Ecto neural progenitor cell (in vitro differentiated cells): ENCODE measurements around the gene ARL13B.
"Not testable (repeated sequence)": the region's sequence is repeated elsewhere in the genome, so short reads cannot be mapped to it uniquely, and the experiment has no call there.

Source experiments
- DNase-seq: peaks from one replicate; pipeline ENCODE4 v3.0.0-alpha.2; 2018; ENCODE audit warnings: low spot score

ARL13B gene

DNA sequence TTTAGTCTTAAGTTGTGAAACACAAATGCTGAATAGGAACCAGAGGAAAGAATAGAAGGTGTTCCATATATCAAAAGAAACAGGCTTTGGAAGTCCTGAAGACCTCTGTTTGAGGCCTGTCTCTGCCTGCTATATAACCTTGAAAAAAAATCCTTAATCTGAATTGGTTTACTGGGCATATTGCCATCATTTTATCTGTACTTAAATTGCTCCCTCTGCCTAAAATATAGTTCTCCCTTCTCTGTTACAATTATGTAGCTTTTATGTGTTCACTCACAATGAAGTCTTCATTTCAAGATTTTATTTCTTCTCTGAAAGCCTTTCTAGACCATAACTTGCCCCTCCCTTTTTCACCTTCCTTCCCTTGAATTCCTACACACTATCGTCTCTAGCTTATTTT lies 21.2 kb downstream of the ARL13B start:
- DNase-seq: no peak

DNA sequence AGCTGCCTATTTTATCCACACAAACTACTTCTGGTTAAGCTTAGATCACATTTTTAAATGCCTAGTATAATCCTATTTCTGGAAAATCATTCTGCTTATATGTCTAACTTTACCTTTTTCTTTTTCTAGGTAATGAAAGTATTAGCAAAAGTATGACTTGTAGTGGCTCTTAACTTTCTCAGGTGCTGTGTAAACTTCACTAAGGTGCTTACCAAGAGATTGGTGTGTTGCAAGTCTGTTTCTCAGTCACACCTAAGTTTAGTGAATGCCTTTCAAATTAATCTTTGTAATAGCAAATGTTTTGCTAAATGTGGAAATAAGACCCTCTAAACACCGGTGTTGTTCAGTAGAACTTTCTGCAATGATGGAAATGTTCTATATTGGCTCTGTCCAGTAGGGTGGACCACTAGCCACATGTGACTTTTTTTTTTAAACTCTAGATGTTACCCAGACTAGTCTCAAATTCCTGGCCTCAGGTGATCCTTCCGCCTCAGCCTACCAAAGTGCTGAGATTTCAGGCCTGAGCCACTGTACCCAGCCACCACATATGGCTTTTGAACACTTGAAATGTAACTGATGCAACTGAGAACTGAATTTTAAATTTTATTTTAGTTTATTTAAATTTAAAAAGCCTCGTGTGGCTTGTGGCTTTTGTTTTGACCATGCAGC lies 22.0 kb downstream of the ARL13B start:
- no peak for DNase-seq

DNA sequence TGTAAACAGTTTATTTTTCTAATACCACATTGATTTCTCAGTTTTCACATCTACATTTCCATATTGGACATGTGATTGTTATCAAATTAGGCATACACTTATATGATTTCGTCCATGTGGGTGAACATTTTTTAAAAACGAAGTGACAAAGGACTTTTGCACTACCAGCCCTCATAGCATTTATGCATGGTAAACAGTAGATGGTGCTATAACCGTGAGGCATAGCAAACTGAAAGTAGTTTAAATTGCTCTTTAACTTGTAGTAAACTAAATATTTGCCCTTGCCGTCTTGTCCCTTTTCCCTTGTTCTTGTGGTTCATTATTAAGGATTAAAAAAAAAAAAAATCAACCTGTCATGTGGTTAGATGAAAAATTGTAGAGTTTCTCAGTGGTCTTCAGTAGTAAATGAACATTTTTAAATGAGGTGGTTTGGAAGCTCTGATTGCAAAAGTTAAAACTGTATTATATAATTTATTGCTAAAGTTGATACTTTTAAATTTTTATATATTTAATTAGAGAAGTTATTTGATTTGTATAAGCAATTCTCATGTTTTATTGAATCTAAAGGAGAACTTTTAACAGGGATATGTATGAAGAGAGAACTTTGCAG lies 24.5 kb downstream of the ARL13B start:
- no peak for DNase-seq

DNA sequence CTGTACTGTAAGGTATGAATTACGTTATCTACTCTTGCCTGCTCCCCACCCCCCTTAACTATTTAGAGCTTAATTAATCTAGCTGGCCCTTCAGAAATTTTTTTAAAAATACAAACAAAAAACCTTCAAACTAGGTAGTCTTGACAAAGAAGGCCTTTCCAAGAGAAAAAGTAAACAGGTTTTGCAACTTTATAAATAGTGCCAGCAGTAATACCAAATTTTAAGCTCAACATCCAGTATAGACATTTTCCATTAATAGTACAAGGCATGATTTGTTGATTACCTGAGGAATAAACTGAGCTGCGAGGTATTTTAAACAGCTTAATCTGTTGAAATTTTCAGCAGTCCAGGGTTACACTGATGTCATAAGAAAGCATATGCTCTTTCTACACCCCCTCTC lies 28.3 kb downstream of the ARL13B start:
- no peak for DNase-seq

DNA sequence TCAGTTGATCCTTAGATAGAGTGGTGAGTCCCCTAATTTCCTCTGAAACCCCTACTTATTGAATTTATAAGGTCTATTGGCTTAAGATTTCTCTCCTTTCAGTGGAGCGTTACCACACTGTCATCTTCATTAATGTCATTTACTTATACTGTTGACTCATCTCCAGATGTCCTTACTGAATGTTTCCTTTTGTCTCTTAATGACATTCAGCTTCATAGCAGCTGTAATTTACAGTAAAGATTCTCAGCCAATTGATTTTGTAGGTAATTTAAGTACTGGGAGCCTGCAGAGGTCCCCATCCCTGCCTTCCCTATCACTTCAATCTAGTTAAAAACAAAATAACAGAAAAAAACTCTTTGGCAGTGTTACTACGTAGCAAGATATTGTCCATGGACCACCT lies 29.7 kb downstream of the ARL13B start:
- no peak for DNase-seq

DNA sequence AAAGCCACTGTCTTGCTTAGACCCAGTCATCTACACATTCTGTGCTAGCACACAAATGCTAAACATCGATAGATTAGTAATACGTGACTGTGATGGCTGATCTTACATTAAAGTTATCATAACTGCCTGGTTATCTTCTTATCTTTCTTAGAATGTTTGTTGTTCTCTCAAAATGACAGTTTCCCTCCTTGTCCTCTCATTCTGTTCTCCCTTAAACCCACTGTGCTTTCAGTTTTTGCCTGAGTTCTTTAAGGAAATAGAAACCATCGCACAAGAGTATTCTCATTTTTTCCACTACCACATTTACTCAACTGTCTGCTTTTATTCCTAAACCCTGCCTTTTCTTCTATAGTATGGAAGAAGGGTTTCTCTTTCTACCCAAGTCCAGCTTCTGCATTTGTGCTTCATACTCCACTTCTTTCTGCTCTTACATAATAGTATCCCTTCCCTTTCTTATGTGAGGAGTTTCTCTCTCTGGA lies 31.3 kb downstream of the ARL13B start:
- no peak for DNase-seq

DNA sequence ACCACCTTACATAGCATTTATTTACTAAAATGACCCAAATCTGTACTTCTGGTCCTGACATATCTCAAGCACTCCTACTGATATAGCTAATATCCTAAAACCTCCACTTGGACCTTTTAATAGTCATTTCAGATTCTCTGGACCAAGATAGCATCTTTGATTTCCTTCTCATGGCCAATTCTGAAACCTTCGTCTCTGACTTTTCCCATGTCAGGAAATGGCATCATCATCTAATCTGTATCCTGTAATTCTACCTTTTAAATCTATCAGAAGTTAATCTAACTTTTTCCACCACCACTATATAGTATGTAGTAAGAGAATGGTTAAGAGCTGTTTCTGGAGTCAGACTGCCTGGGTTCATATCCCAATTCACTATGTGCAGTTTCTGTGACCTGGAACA lies 32.2 kb downstream of the ARL13B start:
- DNase-seq: no peak

DNA sequence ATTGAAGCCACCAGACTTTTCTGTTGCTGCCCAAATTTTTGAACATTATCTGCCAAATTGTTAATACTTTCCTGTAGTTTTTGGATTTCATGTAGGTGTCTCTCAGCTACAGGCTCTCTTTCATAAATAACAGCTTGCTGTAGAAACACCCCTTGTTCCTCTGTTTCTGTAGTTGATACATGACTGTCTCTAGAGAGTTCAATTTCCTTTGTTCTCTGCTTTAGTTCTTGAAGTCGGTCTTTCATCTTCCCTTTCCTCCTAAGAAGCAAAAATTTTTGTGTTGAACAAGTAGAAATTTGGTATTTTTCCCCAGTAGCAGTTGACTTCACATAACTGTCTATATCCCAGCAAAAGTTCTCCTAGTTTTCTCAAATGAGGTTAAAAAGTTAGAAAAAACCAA lies 35.1 kb downstream of the ARL13B start:
- no peak for DNase-seq

DNA sequence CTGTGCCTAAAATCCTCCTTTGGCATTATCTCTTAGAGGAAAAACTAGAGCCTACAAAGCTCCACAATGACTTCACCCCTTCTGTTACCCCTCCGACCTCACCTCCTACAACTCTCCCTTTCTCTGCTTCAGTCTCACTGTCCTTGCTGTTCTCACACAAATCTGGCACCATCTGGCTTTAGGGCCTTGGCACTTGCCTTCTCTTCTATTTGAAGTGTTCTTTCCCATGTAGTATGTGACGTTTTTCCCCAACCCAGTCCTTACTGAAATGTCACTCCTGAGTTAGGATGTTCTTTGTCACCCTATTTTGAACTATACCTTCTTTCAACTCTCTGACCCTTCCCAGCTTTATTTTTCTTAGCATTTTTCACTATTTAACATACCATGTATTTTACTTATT lies 39.7 kb downstream of the ARL13B start:
- no peak for DNase-seq

DNA sequence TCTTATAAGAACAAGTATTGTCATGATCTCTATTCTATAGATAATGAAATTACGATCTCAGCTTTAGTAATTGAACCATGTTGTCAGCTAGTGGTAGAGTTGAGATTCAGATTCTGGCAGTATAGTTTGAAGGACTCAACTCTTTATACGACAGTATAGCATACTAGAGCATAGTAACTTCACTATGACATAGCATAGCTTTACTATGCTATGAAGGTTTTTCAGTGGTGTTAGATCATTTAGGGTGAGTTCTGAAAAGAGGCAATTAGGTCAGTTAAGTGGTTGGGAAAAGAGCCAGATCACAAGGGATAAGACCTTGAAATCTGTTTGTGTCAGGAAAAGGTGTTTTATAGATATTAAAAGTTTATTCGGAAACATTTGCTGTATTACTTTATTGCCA lies 40.3 kb downstream of the ARL13B start:
- no peak for DNase-seq

DNA sequence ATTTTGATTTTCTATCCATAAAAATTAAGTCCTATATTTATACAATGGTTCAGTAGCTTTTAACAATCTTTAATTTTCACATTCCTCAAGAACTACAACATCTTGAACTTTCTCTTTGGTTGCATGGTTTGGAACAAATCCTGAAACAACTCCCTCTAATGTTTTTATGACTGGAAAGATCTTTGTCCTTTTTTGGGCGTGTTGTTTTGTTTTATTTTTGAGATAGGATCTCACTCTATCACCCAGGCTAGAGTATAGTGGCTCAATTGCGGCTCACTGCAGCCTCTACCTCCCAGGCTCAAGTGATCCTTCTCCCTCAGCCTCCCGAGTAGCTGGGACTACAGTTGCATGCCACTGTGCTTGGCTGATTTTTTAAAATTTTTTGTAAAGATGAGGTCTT lies 44.4 kb downstream of the ARL13B start:
- DNase-seq: no peak

DNA sequence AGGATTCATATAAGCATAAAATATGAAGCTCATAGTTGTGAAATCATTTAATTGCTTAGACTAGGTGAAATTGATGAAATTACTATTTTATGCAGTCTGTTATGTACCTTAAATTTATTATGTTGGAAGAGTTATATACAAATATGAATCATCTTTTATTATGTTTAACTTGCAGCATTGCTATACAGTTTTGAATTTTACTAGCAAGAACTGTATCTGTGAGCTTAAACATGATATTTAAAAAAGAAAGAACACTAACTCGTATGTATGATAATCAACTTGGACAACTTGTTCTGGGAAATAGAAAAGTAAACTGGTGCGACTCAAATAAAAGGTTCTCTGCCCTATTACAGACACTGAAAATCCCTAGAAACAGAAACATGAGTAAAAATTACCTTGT lies 46.7 kb downstream of the ARL13B start:
- DNase-seq: no peak

DNA sequence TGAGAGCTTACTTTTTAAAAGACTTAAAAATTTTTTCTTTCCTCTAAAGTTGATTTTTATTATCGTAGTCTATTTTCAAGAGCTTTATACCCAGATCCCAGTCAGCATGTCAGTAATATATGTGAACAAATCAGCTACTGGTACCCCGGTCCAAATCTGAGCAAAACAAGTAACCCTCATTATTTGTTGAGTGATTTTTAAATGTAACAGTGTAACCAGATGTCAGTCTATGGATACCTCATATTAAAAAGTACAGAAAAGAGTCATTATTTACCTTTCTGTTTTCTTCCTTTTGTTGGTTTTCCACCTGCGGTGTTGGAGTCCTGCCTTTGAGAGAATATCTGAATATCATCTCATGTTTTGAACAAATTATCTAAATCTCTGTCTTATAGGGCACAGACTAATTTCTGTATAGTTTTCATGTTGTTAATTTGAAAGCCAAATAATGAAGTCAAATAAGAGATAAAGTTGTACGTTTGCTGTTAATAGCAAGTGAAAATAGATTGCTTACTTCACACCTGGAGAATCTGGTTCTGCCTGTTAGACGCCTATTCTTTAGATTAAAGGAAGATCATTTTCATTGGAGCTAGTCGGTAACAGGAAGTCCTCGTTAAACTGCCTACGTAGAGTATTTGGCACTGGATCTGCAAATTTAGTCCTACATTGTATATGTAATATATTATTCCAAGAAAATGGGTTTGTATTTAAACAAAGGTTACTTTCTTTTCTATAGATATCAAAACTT lies 48.3 kb downstream of the ARL13B start, which contains the start of gene STX19:
TSS of gene STX19 (minus strand) at position 505 of the 745 bp plus-strand sequence. CDS start 13,328 bp downstream, outside the sequence.
- DNase-seq: no peak

DNA sequence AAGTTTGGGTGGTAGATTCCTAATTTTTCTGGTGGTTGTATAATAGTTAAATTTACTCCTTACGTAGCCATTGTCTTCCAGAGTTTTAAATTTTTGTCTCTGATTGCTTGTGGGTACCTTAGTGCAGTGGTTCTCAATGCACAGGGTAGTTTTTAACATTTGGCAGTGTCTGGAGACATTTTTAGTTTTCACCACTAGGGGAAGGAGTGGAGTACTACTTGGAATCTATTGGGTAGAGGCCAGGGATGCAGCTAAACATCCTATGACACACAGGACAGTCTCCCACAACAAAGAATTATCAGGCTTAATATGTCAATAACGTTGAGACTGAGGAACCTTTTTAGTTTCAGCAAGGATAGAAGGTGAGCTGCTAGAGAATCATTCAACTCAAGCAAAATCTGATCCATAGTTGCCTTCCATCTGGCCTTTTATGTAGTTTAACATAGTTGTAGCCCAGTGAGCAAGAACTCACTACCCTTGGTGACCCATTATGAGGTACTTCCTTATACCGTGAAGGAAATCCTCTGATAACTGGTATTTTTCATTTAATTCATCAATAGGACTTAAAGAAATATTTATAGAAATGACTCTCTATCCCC lies 57.1 kb downstream of the ARL13B start:
- DNase-seq: no peak

DNA sequence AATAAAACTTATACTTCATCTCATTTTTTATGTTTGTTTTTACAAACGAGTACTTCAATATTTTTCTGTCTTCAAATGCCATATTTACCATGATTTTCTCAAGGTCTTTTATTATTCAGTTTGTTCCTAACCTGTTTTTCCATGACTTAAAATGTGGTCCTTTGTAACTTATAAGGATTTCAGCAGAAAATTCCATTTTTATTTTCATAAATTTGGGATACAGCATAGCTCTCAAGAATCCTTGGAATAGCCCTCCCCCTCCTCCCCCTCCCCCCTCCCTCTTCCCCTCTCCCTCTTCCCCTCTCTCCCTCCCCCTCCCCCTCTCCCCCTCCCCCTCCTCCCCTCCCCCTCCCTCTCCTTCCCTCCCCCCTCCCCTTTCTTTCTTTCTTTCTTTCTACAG lies 63.3 kb downstream of the ARL13B start:
- no peak for DNase-seq

GRCh38 chr3:94044100-94044936 lies 64.4 kb downstream of the ARL13B start:
- not testable (repeated sequence) for DNase-seq

DNA sequence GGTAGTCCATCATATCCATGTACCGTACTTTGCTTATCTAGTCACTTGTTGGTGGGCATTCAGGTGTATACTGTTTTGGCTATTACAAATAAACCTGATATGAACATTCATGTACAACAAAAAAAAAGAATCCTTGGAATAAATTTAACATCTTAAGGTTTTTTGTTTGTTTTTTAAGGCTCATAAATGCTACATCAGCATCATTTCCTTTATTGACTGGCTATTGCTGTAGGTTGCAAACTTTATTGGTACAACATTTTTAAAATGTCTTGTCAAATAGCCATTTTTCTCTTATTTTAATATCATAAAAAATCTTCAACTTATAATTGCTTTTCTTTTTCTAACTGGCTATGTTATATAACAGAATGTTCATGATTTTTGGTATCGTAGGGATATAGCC lies 66.6 kb downstream of the ARL13B start:
- DNase-seq: no peak

- DNase-seq: no peak
These were observed 69.3 kb downstream of the ARL13B start for GRCh38 chr3:94049267-94049666.

- no peak for DNase-seq
These were observed 70.6 kb downstream of the ARL13B start for GRCh38 chr3:94050546-94050945.

GRCh38 chr3:94061297-94061696 lies 81.3 kb downstream of the ARL13B start:
- no peak for DNase-seq

- peak; percentile 91 for DNase-seq
These were observed 82.8 kb downstream of the ARL13B start, which contains the start of the genes DHFR2 and NSUN3 for GRCh38 chr3:94062513-94063404. DHFR2 (minus strand) TSS chr3:94062916; CDS start chr3:94061511, 1,405 bp downstream. NSUN3 (plus strand) TSS chr3:94063061; CDS start chr3:94063127, 66 bp downstream.
